RWPE2 (cell line): Measurements from ENCODE around the gene ZNF511.

ENCODE experiments used
- ATAC-seq: fragments of 200-7000 bp; cut with Tn5 transposase; 3 replicates; pipeline ENCODE4 v1.9.1; 2021; ENCODE audit warnings: low read depth
- DNase-seq: peaks from one replicate; pipeline ENCODE4 v3.0.0-alpha.2; 2020; ENCODE audit warnings: low spot score
- H3K27ac ChIP-seq: fragments of 450-650 bp; 2 replicates; pipeline ENCODE4 v1.5.1; 2017; ENCODE audit warnings: mild to moderate bottlenecking; ENCODE audit not compliant: poor library complexity, severe bottlenecking
- H3K27me3 ChIP-seq: fragments of 250-450 bp; sonication (Bioruptor Pico); 2 replicates; pipeline ENCODE4 v1.5.1; 2021; ENCODE audit warnings: mild to moderate bottlenecking, moderate library complexity; ENCODE audit not compliant: insufficient read depth, poor library complexity, severe bottlenecking
- H3K36me3 ChIP-seq: fragments of 250-450 bp; sonication (Bioruptor Pico); 2 replicates; pipeline ENCODE4 v1.5.1; 2020; ENCODE audit warnings: low read depth, mild to moderate bottlenecking, moderate library complexity
- H3K4me1 ChIP-seq: fragments of 250-450 bp; sonication (Bioruptor Pico); 2 replicates; pipeline ENCODE4 v1.5.1; 2021; ENCODE audit warnings: mild to moderate bottlenecking, moderate library complexity; ENCODE audit not compliant: insufficient read depth, poor library complexity, severe bottlenecking
- H3K4me3 ChIP-seq: fragments of 250-450 bp; sonication (Bioruptor Pico); 2 replicates; pipeline ENCODE4 v1.5.1; 2021; ENCODE audit warnings: mild to moderate bottlenecking, moderate library complexity; ENCODE audit not compliant: severe bottlenecking
- H3K9me3 ChIP-seq: fragments of 250-450 bp; sonication (Bioruptor Pico); 2 replicates; pipeline ENCODE4 v1.5.1; 2021; ENCODE audit warnings: mild to moderate bottlenecking, moderate library complexity; ENCODE audit not compliant: severe bottlenecking
- CTCF ChIP-seq: fragments of 450-650 bp; IDR thresholded peaks from one replicate; pipeline ENCODE4 v1.5.1; 2017; ENCODE audit warnings: mild to moderate bottlenecking, moderate library complexity; ENCODE audit not compliant: poor library complexity, severe bottlenecking

ZNF511 gene

DNA sequence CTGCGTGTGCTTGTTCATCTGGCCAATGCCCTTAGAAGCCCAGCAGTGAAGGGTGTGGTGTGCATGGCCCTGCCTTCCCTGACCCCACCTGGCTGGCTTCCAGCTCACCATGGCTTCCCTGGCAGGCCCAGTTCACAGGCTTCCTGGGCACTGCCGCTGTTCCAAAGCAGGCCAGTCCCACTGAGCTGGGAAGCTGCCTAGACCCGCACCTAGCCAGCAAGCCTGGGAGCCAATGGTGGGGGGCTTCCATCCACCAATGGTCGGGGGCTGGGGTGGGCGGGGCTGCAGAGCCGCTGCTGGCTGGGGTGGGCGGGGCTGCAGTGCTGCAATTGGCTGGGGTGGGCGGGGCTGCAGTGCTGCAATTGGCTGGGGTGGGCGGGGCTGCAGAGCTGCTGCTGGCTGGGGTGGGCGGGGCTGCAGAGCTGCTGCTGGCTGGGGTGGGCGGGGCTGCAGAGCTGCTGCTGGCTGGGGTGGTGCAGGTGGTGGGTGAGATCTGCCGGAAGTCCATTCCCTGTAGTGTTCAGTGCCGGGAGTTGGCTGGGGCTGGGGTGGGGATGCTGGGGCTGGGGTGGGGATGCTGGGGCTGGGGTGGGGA lies 15.6 kb downstream of the ZNF511 start:
- H3K9me3 ChIP-seq, result no peaks in the 10 kb centered on the region
- TF ChIP-seq CTCF, result no peak
- H3K27me3 ChIP-seq, result peaks cover 33% of the 10 kb centered on the region
- ATAC-seq (peak; percentile 73), DNase-seq (peak; percentile 76)
- H3K36me3 ChIP-seq, result no peaks in the 10 kb centered on the region
- peak overlapping the region; percentile 10 for H3K4me3 ChIP-seq
- no peak overlapping the region for H3K27ac ChIP-seq
- H3K4me1 ChIP-seq, result no peaks in the 10 kb centered on the region

- H3K27ac ChIP-seq, result no peak overlapping the region
- H3K36me3 ChIP-seq, result no peaks in the 10 kb centered on the region
- H3K27me3 ChIP-seq, result peaks cover 37% of the 10 kb centered on the region
- peak; percentile 66 for DNase-seq
- no peaks in the 10 kb centered on the region for H3K4me1 ChIP-seq
- TF ChIP-seq CTCF, result no peak
- no peak overlapping the region for H3K4me3 ChIP-seq
- H3K9me3 ChIP-seq, result no peaks in the 10 kb centered on the region
- ATAC-seq, result no peak
Observed at GRCh38 chr10:133324857-133325260, 16.1 kb downstream of the ZNF511 start.

GRCh38 chr10:133325440-133326222 lies 16.9 kb downstream of the ZNF511 start:
- H3K4me1 ChIP-seq, result no peaks in the 10 kb centered on the region
- H3K4me3 ChIP-seq, result peak overlapping the region; percentile 18
- no peak overlapping the region for H3K27ac ChIP-seq
- DNase-seq, result peak; percentile 45
- H3K36me3 ChIP-seq, result no peaks in the 10 kb centered on the region
- no peaks in the 10 kb centered on the region for H3K9me3 ChIP-seq
- 0 out of 3 replicates have a peak, but pooled peaks have one; percentile 19 for ATAC-seq
- TF ChIP-seq CTCF, result no peak
- peaks cover 39% of the 10 kb centered on the region for H3K27me3 ChIP-seq

DNA sequence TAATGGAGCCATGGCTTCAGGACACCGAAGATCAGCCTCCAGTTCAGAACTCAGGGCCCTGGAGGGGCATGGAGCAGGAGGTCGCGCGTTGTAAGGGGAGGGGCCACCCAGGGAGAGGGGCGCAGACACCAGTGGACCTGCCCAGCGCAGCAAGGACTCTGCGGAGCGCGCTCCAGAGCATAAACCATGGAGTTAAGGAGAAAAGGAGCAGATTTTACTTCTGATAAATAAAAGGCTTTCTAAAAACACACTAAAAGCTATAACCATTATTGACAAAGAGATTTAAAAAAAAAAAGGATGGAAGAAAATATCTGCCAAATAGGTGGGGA lies 17.5 kb downstream of the ZNF511 start:
- no peaks in the 10 kb centered on the region for H3K9me3 ChIP-seq
- ATAC-seq, result no peak
- H3K36me3 ChIP-seq, result no peaks in the 10 kb centered on the region
- H3K27me3 ChIP-seq, result peaks cover 45% of the 10 kb centered on the region
- DNase-seq, result no peak
- H3K4me3 ChIP-seq, result no peak overlapping the region
- no peak overlapping the region for H3K27ac ChIP-seq
- TF ChIP-seq CTCF, result no peak
- no peaks in the 10 kb centered on the region for H3K4me1 ChIP-seq
